ENCODE data around the gene BMPR1A. TPM values are rescaled to one million over a fixed set of nuclear protein-coding genes. Genes with fewer than 3 reads are reported as not detected.

The BMPR1A gene
- polyA plus RNA-seq, 1 donor (not counting 4 experiments of a cell fraction or from before 2014, with no cell fraction given): 22.2 TPM

DNA sequence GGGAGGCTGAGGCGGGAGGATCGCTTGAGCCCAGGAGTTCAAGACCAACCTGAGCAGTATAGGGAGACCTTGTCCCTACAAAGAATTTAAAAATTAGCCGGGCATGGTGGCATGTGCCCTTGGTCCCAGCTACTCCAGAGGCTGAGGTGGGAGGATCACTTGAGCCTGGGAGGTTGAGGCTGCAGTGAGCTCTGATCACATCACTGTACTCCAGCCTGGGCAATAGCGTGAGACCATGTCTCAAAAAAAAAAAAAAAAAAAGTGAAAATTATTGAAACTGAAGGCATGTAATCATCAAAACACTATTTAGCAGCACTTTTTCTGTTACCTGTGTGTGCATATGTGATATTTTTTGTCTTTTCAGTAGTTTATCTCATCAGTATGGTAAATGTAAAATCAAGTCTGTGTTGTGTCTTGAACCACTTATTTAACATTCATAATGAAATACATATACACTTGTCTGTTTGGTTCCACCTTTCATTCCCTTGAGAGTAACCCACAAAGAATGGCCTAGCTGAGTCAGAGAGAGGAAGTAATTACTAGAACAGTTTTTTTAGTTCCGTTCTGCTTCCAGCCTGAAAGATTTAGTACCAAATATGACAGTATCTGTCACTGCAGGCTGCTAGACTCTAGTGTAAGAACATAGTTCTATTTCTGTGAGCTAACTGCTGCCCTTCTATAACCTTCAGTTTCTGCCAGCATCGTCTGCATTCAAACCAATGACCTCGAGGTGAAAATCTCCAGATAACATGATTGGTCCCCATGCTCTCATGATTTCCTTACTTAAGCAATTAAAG is 132.4 kb downstream of the BMPR1A start:
- no peak overlapping the region for H3K27ac ChIP-seq (ENCODE audit: control insufficient read depth, insufficient read depth, low read length)
- no peaks in the 10 kb centered on the region for H4K20me1 ChIP-seq (ENCODE audit: control insufficient read depth, extremely low read depth, insufficient read depth, low read length)
- H3K9me1 ChIP-seq (ENCODE audit: control insufficient read depth, extremely low read depth, insufficient read depth, low read length): no peaks in the 10 kb centered on the region
- H3K9ac ChIP-seq (ENCODE audit: control insufficient read depth, extremely low read depth, insufficient read depth, low read length): no peak overlapping the region
- FAIRE-seq (peak; percentile 74), DNase-seq (ENCODE audit: low read depth, low spot score) (no peak)
- no peaks in the 10 kb centered on the region for H3K9me3 ChIP-seq (ENCODE audit: control insufficient read depth, low read depth, low read length)
- H2AFZ ChIP-seq (ENCODE audit: control insufficient read depth, low read length): peak overlapping the region; percentile 26
- dilution Hi-C loops (cut with MboI; ENCODE audit: extremely low pct_ligation_motif_present, low sequenced_read_pairs): no loop called here
- H3K36me3 ChIP-seq (ENCODE audit: control insufficient read depth in 2 of 2, extremely low read depth in 1 of 2, insufficient read depth in 2 of 2, low read length in 2 of 2): peaks cover 0 to 2% of the 10 kb centered on the region in 2 experiments
- H3K4me1 ChIP-seq (ENCODE audit: control insufficient read depth, extremely low read depth, insufficient read depth, low read length): peaks cover 10% of the 10 kb centered on the region
- H3K4me2 ChIP-seq (ENCODE audit: control insufficient read depth, extremely low read depth, insufficient read depth, low read depth, low read length): peak overlapping the region; percentile 18
- no peaks in the 10 kb centered on the region for H3K79me2 ChIP-seq (ENCODE audit: control insufficient read depth, insufficient read depth, low read length)
- TF ChIP-seq EZH2 (IDR thresholded peaks at IDR 0.05; ENCODE audit: low read length): no peak
- TF ChIP-seq, protein P1, sequence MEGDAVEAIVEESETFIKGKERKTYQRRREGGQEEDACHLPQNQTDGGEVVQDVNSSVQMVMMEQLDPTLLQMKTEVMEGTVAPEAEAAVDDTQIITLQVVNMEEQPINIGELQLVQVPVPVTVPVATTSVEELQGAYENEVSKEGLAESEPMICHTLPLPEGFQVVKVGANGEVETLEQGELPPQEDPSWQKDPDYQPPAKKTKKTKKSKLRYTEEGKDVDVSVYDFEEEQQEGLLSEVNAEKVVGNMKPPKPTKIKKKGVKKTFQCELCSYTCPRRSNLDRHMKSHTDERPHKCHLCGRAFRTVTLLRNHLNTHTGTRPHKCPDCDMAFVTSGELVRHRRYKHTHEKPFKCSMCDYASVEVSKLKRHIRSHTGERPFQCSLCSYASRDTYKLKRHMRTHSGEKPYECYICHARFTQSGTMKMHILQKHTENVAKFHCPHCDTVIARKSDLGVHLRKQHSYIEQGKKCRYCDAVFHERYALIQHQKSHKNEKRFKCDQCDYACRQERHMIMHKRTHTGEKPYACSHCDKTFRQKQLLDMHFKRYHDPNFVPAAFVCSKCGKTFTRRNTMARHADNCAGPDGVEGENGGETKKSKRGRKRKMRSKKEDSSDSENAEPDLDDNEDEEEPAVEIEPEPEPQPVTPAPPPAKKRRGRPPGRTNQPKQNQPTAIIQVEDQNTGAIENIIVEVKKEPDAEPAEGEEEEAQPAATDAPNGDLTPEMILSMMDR (optimal IDR thresholded peaks at IDR 0.05 in 1 of 3, IDR thresholded peaks at IDR 0.05 in 1 of 3, conservative IDR thresholded peaks at IDR 0.05 in 1 of 3; ENCODE audit: extremely low read depth in 1 of 3, insufficient read depth in 2 of 3, low read length in 3 of 3): no peak
- no peaks in the 10 kb centered on the region for H3K27me3 ChIP-seq (ENCODE audit: control insufficient read depth, extremely low read depth, insufficient read depth, low read length)
- H3K4me3 ChIP-seq (ENCODE audit: control insufficient read depth in 2 of 3, extremely low read depth in 1 of 3, insufficient read depth in 2 of 3, low read depth in 1 of 3, low read length in 3 of 3): no peak overlapping the region

DNA sequence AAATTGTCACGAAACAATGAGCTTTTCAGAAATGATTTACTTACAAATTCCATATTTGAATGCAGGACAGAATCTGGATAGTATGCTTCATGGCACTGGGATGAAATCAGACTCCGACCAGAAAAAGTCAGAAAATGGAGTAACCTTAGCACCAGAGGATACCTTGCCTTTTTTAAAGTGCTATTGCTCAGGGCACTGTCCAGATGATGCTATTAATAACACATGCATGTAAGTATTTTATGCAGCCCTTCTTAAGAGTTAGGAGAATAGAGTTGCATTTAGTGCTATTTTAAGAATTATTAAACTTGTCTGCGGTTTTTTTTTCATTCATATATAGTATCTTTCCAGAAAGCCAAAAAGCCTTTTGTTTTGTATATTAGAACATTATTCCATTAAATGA is 133.6 kb downstream of the BMPR1A start:
- Histone ChIP-seq H4K20me1 (ENCODE audit: control insufficient read depth, extremely low read depth, insufficient read depth, low read length) (no peaks in the 10 kb centered on the region), H3K9ac (ENCODE audit: control insufficient read depth, extremely low read depth, insufficient read depth, low read length) (no peak overlapping the region), H3K27me3 (ENCODE audit: control insufficient read depth, extremely low read depth, insufficient read depth, low read length) (no peaks in the 10 kb centered on the region), H3K4me3 (ENCODE audit: control insufficient read depth in 2 of 3, extremely low read depth in 1 of 3, insufficient read depth in 2 of 3, low read depth in 1 of 3, low read length in 3 of 3) (no peak overlapping the region), H3K27ac (ENCODE audit: control insufficient read depth, insufficient read depth, low read length) (no peak overlapping the region), H3K79me2 (ENCODE audit: control insufficient read depth, insufficient read depth, low read length) (no peaks in the 10 kb centered on the region), H3K9me3 (ENCODE audit: control insufficient read depth, low read depth, low read length) (no peaks in the 10 kb centered on the region), H3K4me2 (ENCODE audit: control insufficient read depth, extremely low read depth, insufficient read depth, low read depth, low read length) (no peak overlapping the region), H2AFZ (ENCODE audit: control insufficient read depth, low read length) (no peak overlapping the region), H3K36me3 (ENCODE audit: control insufficient read depth in 2 of 2, extremely low read depth in 1 of 2, insufficient read depth in 2 of 2, low read length in 2 of 2) (peaks cover 0 to 2% of the 10 kb centered on the region in 2 experiments), H3K4me1 (ENCODE audit: control insufficient read depth, extremely low read depth, insufficient read depth, low read length) (peaks cover 10% of the 10 kb centered on the region), H3K9me1 (ENCODE audit: control insufficient read depth, extremely low read depth, insufficient read depth, low read length) (no peaks in the 10 kb centered on the region)
- DNase-seq (ENCODE audit: low read depth, low spot score) (no peak), FAIRE-seq (no peak)
- dilution Hi-C loops (cut with MboI; ENCODE audit: extremely low pct_ligation_motif_present, low sequenced_read_pairs): no loop called here
- TF ChIP-seq, protein P1 (optimal IDR thresholded peaks at IDR 0.05 in 1 of 3, IDR thresholded peaks at IDR 0.05 in 1 of 3, conservative IDR thresholded peaks at IDR 0.05 in 1 of 3; ENCODE audit: extremely low read depth in 1 of 3, insufficient read depth in 2 of 3, low read length in 3 of 3): no peak
- no peak for TF ChIP-seq EZH2 (IDR thresholded peaks at IDR 0.05; ENCODE audit: low read length)
